GM21367 (cell line): Measurements from ENCODE around the gene NCOA7.
A peak's percentile ranks its signal among the peaks of the same experiment; 100 is the strongest.
"Not testable (repeated sequence)": the region's sequence is repeated elsewhere in the genome, so short reads cannot be mapped to it uniquely, and the experiment has no call there.

Source experiments
- ATAC-seq: cut with Tn5 transposase; IDR thresholded peaks from one replicate; pipeline ENCODE4 v1.9.1; 2021; ENCODE audit not compliant: unreplicated experiment

The NCOA7 gene

GRCh38 chr6:125753937-125754259 is 36.9 kb upstream of the NCOA7 start:
- no peak for ATAC-seq

GRCh38 chr6:125754566-125754965 is 36.2 kb upstream of the NCOA7 start:
- no peak for ATAC-seq

- peak; percentile 64 for ATAC-seq
Observed at GRCh38 chr6:125759184-125759902, 31.4 kb upstream of the NCOA7 start.

- ATAC-seq = no peak
Observed at GRCh38 chr6:125759959-125760457, 30.8 kb upstream of the NCOA7 start.

GRCh38 chr6:125764121-125764671 is 26.6 kb upstream of the NCOA7 start:
- no peak for ATAC-seq

- ATAC-seq = no peak
Observed at GRCh38 chr6:125765944-125766343, 24.8 kb upstream of the NCOA7 start.

GRCh38 chr6:125766641-125767040 is 24.1 kb upstream of the NCOA7 start:
- ATAC-seq = no peak

GRCh38 chr6:125769147-125769783 is 21.5 kb upstream of the NCOA7 start:
- ATAC-seq = no peak

GRCh38 chr6:125773387-125774341 is 17.1 kb upstream of the NCOA7 start:
- ATAC-seq = no peak

- not testable (repeated sequence) for ATAC-seq
Observed at GRCh38 chr6:125776107-125776826, 14.5 kb upstream of the NCOA7 start.

GRCh38 chr6:125779924-125780539 is 10.7 kb upstream of the NCOA7 start:
- ATAC-seq = peak; percentile 78

- ATAC-seq = peak; percentile 72
Observed at GRCh38 chr6:125780540-125781313, 10.0 kb upstream of the NCOA7 start.

- peak; percentile 29 for ATAC-seq
Observed at GRCh38 chr6:125781314-125781868, 9.4 kb upstream of the NCOA7 start.

- ATAC-seq = no peak
Observed at GRCh38 chr6:125784365-125784764, 6.4 kb upstream of the NCOA7 start.

GRCh38 chr6:125787791-125788190 is 3.0 kb upstream of the NCOA7 start:
- no peak for ATAC-seq

- no peak for ATAC-seq
Observed at GRCh38 chr6:125789167-125789566, 1.6 kb upstream of the NCOA7 start.

GRCh38 chr6:125789576-125790357 is 993 bp upstream of the NCOA7 start:
- peak; percentile 22 for ATAC-seq

GRCh38 chr6:125791151-125791819 is 525 bp downstream of the NCOA7 start:
- ATAC-seq = peak; percentile 33
